Fibroblast of the conjunctiva (primary cell): ENCODE results near the gene PPP2R3A.
"Not testable (repeated sequence)": the region's sequence is repeated elsewhere in the genome, so short reads cannot be mapped to it uniquely, and the experiment has no call there.

ENCODE experiments used
- DNase-seq: peaks from one replicate; pipeline ENCODE4 v3.0.0-alpha.2; 2010; ENCODE audit warnings: low read depth

PPP2R3A gene

GRCh38 chr3:136023264-136023978, 57.9 kb downstream of the PPP2R3A start:
- DNase-seq: no peak

- DNase-seq: no peak
Observed at GRCh38 chr3:136036306-136036705, 70.8 kb downstream of the PPP2R3A start.

GRCh38 chr3:136038668-136039067, 73.1 kb downstream of the PPP2R3A start:
- no peak for DNase-seq

GRCh38 chr3:136042608-136043221, 77.2 kb downstream of the PPP2R3A start:
- peak; percentile 39 for DNase-seq

GRCh38 chr3:136044980-136045745, 79.6 kb downstream of the PPP2R3A start:
- DNase-seq: no peak

GRCh38 chr3:136048068-136048467, 82.5 kb downstream of the PPP2R3A start:
- DNase-seq: no peak

DNA sequence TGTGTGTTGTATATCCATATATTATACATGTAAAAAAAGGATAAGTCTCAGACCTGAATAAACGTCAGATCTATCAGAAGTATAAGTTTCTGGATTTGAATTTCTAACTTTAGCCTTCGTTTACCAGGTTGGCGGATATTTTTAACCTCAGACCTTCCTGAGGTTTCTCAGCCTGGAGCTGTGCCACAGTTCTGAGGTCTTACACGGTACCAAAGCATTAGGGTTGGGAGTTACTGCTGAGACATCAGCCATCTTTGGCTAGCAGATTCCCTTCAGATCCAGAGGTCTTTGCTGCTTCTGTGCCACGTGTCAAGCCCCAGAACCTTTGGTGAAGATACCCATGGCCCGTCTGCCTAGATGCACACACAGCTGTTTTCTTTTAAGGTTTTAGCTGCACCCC, 84.7 kb downstream of the PPP2R3A start:
- DNase-seq: no peak

DNA sequence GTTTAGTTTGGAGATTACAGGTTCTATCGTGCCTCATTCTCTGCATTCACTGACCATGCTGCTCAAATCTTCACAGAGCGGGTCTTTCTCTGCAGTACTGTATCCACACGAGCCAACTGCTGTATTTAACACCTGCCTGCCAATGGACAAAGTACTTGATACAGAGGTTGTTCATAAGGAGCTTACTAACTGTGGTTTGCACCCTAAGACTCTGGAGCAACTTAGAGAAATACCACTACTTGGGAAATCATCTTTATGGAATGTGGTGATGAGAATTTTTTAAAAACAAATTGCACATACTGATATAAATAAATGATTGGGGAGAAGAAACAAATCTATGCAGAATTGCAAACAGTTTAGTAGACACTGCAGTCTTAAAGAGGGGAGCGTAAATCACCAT, 90.0 kb downstream of the PPP2R3A start:
- no peak for DNase-seq

DNA sequence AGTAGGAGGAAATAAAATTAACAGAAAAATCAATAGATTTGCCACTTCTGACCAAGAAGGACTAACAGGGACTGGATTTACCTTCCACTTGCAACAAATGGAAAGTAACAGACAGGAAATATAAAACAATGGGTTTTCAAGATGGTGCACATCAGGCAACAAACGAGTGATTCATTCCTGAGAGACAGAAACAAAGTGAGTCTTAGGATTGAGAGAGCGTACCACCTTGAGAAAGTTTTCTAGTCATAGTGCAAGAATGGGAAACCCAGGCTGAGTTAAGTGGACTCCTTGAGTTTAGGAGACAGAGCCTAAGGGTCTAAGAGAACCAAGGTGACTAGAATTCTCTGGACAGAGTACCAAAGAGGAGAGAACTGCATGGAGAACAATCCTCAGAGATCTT, 101.7 kb downstream of the PPP2R3A start:
- no peak for DNase-seq

GRCh38 chr3:136068708-136069107, 103.2 kb downstream of the PPP2R3A start:
- DNase-seq: no peak

DNA sequence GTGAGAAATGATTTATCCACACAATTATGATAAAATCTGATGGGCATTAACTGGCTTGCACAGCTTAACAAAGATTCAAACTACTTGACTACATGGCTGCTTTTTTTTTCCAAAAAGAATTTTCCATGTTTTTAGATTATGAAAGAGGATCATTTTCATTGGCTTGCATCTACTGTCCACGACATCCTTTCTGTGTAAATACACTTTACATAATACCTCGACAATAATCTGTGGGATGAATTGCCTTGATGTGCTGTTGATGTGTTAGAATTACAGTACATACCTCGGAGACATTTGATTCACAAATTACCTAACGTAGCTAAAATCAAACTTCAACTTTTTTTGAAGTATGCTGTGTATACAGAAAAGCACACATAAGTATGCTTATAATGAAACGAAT, 104.4 kb downstream of the PPP2R3A start:
- no peak for DNase-seq

- DNase-seq: no peak
Observed at GRCh38 chr3:136070334-136070733, 104.8 kb downstream of the PPP2R3A start.

GRCh38 chr3:136070953-136071949, 105.7 kb downstream of the PPP2R3A start:
- no peak for DNase-seq

DNA sequence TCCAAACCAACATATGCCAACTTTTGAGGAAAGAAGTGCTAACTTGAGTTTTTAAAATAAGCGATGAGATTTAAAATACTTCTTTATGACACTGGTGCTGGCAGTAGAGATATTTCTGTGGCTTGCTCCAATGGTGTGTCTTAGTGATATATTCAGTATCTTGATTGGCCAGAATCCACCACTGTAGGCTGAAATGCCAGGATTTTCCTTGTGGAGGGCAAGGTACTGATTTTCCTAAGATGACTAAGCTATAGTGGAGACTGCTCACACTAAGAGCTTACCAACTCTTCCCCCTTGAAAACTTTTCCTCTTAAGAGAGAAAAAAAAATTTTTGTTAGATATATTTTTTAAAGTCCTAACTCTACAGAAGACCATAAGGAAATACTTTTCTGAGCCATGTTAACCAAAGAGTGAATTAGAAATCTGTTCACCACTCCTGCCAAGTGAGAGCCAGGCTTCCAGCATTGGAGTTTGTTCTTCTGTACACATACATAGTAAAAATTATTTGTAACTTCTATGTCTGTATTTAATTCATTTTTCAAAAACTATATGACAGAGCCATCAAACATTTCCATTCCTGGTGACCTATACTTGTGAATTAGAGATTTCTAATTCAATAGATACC, 109.1 kb downstream of the PPP2R3A start:
- no peak for DNase-seq

- DNase-seq: peak; percentile 81
Observed at GRCh38 chr3:136075218-136075808, 109.8 kb downstream of the PPP2R3A start.

- DNase-seq: no peak
Observed at GRCh38 chr3:136075811-136076210, 110.3 kb downstream of the PPP2R3A start.

- no peak for DNase-seq
Observed at GRCh38 chr3:136078421-136079364, 113.2 kb downstream of the PPP2R3A start.

DNA sequence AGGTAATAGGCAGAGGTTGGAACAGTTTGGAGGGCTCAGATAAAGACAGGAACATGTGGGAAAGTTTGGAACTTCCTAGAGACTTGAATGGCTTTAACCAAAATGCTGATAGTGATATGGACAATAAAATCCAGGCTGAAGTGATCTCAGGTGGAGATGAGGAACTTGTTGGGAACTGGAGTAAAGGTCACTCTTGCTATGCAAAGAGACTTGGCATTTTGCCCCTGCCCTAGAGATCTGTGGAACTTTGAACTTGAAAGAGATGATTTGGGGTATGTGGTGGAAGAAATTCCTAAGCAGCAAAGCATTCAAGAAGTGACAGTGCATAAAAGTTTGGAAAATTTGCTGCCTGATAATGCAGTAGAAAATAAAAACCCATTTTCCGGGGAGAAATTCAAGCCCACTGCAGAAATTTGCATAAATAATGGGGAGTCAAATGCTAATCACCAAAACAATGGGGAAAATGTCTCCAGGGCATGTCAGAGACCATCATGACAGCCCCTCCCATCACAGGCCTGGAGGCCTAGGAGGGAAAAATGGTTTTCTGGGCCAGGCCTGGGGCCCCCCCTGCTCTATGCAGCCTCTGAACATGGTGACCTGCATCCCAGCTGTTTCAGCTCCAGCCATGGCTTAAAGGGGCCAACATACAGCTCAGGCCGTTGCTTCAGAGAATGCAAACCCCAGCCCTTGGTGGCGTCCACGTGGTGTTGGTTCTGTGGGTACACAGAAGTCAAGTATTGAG, 118.3 kb downstream of the PPP2R3A start:
- not testable (repeated sequence) for DNase-seq

GRCh38 chr3:136085067-136085466, 119.5 kb downstream of the PPP2R3A start:
- DNase-seq: not testable (repeated sequence)
